ENCODE measurements around the gene TAS2R43. TPM values are rescaled to one million over a fixed set of nuclear protein-coding genes. Genes with fewer than 3 reads are reported as not detected.

Gene TAS2R43
- total RNA-seq, 1 experiment from 2014 or later: 1.1 TPM

DNA sequence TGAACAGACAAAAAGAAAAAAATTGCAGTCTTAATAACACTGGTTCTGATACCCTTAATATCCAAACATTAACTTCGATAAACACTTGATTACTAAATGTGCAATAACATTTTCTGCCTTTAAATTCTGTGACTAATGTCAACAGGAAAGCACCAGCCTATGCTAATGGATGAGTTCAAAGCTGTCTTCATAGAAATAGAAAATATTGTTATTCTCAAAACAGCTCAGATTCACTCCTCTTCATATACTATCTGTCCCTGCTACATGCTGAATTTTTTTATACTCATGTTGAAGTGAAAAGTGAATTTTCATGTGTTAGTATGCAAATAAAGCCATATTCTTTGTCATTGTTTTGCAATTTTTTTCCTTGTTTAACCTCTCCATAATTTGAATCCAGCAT is 13.9 kb downstream of the TAS2R43 start:
- Histone ChIP-seq H3K36me3 (ENCODE audit: low read depth) (no peaks in the 10 kb centered on the region), H3F3A (ENCODE audit: insufficient read depth, low read depth) (no peaks in the 10 kb centered on the region), H3K79me2 (ENCODE audit: low read depth) (no peaks in the 10 kb centered on the region), H3K27me3 (ENCODE audit: insufficient read depth, low read depth) (no peaks in the 10 kb centered on the region), H2AFZ (no peak overlapping the region), H3K9me3 (ENCODE audit: insufficient read depth, low read depth) (peaks cover 3% of the 10 kb centered on the region; the same call in 1 of the 2 replicates), H3K4me3 (no peak overlapping the region), H3K4me1 (replicated peaks; ENCODE audit: insufficient read depth) (no peaks in the 10 kb centered on the region), H3K9me2 (ENCODE audit: insufficient read depth) (no peaks in the 10 kb centered on the region), H3K27ac (no peak overlapping the region), H4K20me1 (ENCODE audit: insufficient read depth) (no peaks in the 10 kb centered on the region), H3K4me2 (no peak overlapping the region)
- DNase-seq: no peak
- ChIA-PET POLR2A (ENCODE audit: unreplicated experiment) (no interaction called here), CTCF (no interaction called here)
- intact Hi-C loops (cut with micrococcal nuclease; ENCODE audit: unreplicated experiment): no loop called here
- TF ChIP-seq EZH2 (IDR thresholded peaks at IDR 0.05; ENCODE audit: low read depth) (no peak), CTCF (conservative IDR thresholded peaks at IDR 0.05) (no peak)
- no TSS peak for BruUV-seq (replicated peaks)

- H3K9me2 ChIP-seq (ENCODE audit: insufficient read depth): no peaks in the 10 kb centered on the region
- H3K36me3 ChIP-seq (ENCODE audit: low read depth): no peaks in the 10 kb centered on the region
- H3K4me3 ChIP-seq: no peak overlapping the region
- no peaks in the 10 kb centered on the region for H3K4me1 ChIP-seq (replicated peaks; ENCODE audit: insufficient read depth)
- H3F3A ChIP-seq (ENCODE audit: insufficient read depth, low read depth): no peaks in the 10 kb centered on the region
- DNase-seq: no peak
- intact Hi-C loops (cut with micrococcal nuclease; ENCODE audit: unreplicated experiment): no loop called here
- no peak overlapping the region for H3K27ac ChIP-seq
- no peak overlapping the region for H2AFZ ChIP-seq
- H3K79me2 ChIP-seq (ENCODE audit: low read depth): no peaks in the 10 kb centered on the region
- no TSS peak for BruUV-seq (replicated peaks)
- CTCF ChIA-PET: no interaction called here
- POLR2A ChIA-PET (ENCODE audit: unreplicated experiment): no interaction called here
- H3K27me3 ChIP-seq (ENCODE audit: insufficient read depth, low read depth): no peaks in the 10 kb centered on the region
- no peak overlapping the region for H3K4me2 ChIP-seq
- TF ChIP-seq CTCF (conservative IDR thresholded peaks at IDR 0.05) (no peak), EZH2 (IDR thresholded peaks at IDR 0.05; ENCODE audit: low read depth) (no peak)
- no peaks in the 10 kb centered on the region for H4K20me1 ChIP-seq (ENCODE audit: insufficient read depth)
- no peaks in the 10 kb centered on the region for H3K9me3 ChIP-seq (ENCODE audit: insufficient read depth, low read depth)
These were observed 16.5 kb downstream of the TAS2R43 start for GRCh38 chr12:11075642-11076041.

- Histone ChIP-seq H3K4me3 (no peak overlapping the region), H3K27ac (no peak overlapping the region), H3K9me3 (ENCODE audit: insufficient read depth, low read depth) (0 out of 2 replicates have a peak, but pooled peaks cover 2% of the 10 kb centered on the region), H3K79me2 (ENCODE audit: low read depth) (no peaks in the 10 kb centered on the region), H3K4me1 (replicated peaks; ENCODE audit: insufficient read depth) (no peaks in the 10 kb centered on the region), H3K4me2 (no peak overlapping the region), H3F3A (ENCODE audit: insufficient read depth, low read depth) (no peaks in the 10 kb centered on the region), H4K20me1 (ENCODE audit: insufficient read depth) (no peaks in the 10 kb centered on the region), H3K27me3 (ENCODE audit: insufficient read depth, low read depth) (no peaks in the 10 kb centered on the region), H2AFZ (no peak overlapping the region), H3K9me2 (ENCODE audit: insufficient read depth) (no peaks in the 10 kb centered on the region), H3K36me3 (ENCODE audit: low read depth) (no peaks in the 10 kb centered on the region)
- CTCF ChIA-PET: no interaction called here
- BruUV-seq (replicated peaks): no TSS peak
- TF ChIP-seq EZH2 (IDR thresholded peaks at IDR 0.05; ENCODE audit: low read depth): no peak
- TF ChIP-seq CTCF (conservative IDR thresholded peaks at IDR 0.05): no peak
- intact Hi-C loops (cut with micrococcal nuclease; ENCODE audit: unreplicated experiment): no loop called here
- POLR2A ChIA-PET (ENCODE audit: unreplicated experiment): no interaction called here
- no peak for DNase-seq
These were observed 20.7 kb downstream of the TAS2R43 start for GRCh38 chr12:11071414-11071813.
